ENCODE results near the gene POLR3E.

DNA sequence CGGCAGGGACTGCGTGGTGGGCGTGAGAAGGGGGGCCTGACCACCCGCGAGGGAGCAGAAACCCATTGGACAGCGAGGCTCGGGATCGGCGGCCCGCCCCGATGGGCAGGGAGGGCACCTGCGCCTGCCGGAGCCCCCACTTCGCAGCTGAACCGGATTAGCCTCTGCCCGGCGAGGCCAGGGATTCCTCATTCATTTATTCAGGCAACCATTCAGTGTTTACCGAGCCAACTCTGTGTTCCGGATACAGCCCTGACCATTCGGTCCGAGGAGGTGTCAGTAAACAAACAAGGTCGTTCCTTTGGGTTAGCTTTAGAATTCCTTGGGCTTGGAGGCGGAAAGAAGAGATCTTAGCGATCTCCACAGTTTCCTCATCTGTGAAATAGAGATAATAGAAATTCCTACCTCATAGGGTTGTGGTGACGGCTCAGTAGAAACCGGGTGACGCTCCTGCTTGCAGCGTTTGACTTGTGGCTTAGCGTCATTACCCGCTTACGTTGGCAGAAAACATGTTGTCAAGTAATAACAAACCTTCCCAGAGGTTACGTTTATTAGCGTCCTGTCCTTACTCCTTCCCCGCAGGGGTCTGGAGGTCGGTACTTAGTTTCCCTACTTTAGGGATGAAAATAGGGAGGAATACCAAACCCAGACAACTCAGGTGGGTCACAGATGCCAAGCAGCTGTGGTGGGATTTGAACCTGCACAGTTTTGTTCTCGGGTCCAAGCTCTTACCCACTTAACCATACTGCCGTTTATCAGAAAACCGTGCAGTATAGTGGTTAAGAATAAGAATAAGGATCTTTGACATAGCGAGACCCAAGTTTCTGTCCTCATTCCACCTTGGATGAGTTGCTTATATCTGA, 893 bp downstream of the POLR3E start:
- TF ChIP-seq, protein P1, sequence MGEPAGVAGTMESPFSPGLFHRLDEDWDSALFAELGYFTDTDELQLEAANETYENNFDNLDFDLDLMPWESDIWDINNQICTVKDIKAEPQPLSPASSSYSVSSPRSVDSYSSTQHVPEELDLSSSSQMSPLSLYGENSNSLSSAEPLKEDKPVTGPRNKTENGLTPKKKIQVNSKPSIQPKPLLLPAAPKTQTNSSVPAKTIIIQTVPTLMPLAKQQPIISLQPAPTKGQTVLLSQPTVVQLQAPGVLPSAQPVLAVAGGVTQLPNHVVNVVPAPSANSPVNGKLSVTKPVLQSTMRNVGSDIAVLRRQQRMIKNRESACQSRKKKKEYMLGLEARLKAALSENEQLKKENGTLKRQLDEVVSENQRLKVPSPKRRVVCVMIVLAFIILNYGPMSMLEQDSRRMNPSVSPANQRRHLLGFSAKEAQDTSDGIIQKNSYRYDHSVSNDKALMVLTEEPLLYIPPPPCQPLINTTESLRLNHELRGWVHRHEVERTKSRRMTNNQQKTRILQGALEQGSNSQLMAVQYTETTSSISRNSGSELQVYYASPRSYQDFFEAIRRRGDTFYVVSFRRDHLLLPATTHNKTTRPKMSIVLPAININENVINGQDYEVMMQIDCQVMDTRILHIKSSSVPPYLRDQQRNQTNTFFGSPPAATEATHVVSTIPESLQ (CRISPR knock-in tag; IDR thresholded peaks at IDR 0.05), result no peak
- TF ChIP-seq, protein P2, sequence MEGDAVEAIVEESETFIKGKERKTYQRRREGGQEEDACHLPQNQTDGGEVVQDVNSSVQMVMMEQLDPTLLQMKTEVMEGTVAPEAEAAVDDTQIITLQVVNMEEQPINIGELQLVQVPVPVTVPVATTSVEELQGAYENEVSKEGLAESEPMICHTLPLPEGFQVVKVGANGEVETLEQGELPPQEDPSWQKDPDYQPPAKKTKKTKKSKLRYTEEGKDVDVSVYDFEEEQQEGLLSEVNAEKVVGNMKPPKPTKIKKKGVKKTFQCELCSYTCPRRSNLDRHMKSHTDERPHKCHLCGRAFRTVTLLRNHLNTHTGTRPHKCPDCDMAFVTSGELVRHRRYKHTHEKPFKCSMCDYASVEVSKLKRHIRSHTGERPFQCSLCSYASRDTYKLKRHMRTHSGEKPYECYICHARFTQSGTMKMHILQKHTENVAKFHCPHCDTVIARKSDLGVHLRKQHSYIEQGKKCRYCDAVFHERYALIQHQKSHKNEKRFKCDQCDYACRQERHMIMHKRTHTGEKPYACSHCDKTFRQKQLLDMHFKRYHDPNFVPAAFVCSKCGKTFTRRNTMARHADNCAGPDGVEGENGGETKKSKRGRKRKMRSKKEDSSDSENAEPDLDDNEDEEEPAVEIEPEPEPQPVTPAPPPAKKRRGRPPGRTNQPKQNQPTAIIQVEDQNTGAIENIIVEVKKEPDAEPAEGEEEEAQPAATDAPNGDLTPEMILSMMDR (IDR thresholded peaks at IDR 0.05), result no peak
- TF ChIP-seq, protein P3, sequence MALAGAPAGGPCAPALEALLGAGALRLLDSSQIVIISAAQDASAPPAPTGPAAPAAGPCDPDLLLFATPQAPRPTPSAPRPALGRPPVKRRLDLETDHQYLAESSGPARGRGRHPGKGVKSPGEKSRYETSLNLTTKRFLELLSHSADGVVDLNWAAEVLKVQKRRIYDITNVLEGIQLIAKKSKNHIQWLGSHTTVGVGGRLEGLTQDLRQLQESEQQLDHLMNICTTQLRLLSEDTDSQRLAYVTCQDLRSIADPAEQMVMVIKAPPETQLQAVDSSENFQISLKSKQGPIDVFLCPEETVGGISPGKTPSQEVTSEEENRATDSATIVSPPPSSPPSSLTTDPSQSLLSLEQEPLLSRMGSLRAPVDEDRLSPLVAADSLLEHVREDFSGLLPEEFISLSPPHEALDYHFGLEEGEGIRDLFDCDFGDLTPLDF (CRISPR knock-in tag; IDR thresholded peaks at IDR 0.05), result no peak
- TF ChIP-seq, protein P4, sequence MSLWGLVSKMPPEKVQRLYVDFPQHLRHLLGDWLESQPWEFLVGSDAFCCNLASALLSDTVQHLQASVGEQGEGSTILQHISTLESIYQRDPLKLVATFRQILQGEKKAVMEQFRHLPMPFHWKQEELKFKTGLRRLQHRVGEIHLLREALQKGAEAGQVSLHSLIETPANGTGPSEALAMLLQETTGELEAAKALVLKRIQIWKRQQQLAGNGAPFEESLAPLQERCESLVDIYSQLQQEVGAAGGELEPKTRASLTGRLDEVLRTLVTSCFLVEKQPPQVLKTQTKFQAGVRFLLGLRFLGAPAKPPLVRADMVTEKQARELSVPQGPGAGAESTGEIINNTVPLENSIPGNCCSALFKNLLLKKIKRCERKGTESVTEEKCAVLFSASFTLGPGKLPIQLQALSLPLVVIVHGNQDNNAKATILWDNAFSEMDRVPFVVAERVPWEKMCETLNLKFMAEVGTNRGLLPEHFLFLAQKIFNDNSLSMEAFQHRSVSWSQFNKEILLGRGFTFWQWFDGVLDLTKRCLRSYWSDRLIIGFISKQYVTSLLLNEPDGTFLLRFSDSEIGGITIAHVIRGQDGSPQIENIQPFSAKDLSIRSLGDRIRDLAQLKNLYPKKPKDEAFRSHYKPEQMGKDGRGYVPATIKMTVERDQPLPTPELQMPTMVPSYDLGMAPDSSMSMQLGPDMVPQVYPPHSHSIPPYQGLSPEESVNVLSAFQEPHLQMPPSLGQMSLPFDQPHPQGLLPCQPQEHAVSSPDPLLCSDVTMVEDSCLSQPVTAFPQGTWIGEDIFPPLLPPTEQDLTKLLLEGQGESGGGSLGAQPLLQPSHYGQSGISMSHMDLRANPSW (CRISPR knock-in tag; conservative IDR thresholded peaks at IDR 0.05; ENCODE audit: low read depth), result no peak
- no peak for TF ChIP-seq ELF4 (CRISPR knock-in tag; IDR thresholded peaks at IDR 0.05; ENCODE audit: low read depth)
- TF ChIP-seq, protein P5, sequence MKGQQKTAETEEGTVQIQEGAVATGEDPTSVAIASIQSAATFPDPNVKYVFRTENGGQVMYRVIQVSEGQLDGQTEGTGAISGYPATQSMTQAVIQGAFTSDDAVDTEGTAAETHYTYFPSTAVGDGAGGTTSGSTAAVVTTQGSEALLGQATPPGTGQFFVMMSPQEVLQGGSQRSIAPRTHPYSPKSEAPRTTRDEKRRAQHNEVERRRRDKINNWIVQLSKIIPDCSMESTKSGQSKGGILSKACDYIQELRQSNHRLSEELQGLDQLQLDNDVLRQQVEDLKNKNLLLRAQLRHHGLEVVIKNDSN (CRISPR knock-in tag; IDR thresholded peaks at IDR 0.05), result no peak
- TF ChIP-seq, protein P6, sequence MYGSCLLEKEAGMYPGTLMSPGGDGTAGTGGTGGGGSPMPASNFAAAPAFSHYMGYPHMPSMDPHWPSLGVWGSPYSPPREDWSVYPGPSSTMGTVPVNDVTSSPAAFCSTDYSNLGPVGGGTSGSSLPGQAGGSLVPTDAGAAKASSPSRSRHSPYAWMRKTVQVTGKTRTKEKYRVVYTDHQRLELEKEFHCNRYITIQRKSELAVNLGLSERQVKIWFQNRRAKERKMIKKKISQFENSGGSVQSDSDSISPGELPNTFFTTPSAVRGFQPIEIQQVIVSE (CRISPR knock-in tag; IDR thresholded peaks at IDR 0.05; ENCODE audit: borderline replicate concordance), result no peak
- no peak for TF ChIP-seq ETV6 (CRISPR knock-in tag; IDR thresholded peaks at IDR 0.05)
- no peak for TF ChIP-seq ZNF232 (CRISPR knock-in tag; IDR thresholded peaks at IDR 0.05)
- no peak for TF ChIP-seq ESRRA (CRISPR knock-in tag; IDR thresholded peaks at IDR 0.05; ENCODE audit: borderline replicate concordance)
- TF ChIP-seq ZNF396 (CRISPR knock-in tag; IDR thresholded peaks at IDR 0.05; ENCODE audit: borderline replicate concordance), result no peak
- TF ChIP-seq, protein P7, sequence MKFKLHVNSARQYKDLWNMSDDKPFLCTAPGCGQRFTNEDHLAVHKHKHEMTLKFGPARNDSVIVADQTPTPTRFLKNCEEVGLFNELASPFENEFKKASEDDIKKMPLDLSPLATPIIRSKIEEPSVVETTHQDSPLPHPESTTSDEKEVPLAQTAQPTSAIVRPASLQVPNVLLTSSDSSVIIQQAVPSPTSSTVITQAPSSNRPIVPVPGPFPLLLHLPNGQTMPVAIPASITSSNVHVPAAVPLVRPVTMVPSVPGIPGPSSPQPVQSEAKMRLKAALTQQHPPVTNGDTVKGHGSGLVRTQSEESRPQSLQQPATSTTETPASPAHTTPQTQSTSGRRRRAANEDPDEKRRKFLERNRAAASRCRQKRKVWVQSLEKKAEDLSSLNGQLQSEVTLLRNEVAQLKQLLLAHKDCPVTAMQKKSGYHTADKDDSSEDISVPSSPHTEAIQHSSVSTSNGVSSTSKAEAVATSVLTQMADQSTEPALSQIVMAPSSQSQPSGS (CRISPR knock-in tag; IDR thresholded peaks at IDR 0.05; ENCODE audit: borderline replicate concordance, low read depth), result no peak
- TF ChIP-seq, protein P8, sequence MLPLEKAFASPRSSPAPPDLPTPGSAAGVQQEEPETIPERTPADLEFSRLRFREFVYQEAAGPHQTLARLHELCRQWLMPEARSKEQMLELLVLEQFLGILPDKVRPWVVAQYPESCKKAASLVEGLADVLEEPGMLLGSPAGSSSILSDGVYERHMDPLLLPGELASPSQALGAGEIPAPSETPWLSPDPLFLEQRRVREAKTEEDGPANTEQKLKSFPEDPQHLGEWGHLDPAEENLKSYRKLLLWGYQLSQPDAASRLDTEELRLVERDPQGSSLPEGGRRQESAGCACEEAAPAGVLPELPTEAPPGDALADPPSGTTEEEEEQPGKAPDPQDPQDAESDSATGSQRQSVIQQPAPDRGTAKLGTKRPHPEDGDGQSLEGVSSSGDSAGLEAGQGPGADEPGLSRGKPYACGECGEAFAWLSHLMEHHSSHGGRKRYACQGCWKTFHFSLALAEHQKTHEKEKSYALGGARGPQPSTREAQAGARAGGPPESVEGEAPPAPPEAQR (CRISPR knock-in tag; IDR thresholded peaks at IDR 0.05), result no peak

Data from WTC11 (cell line).